Mammary epithelial cell (primary cell): ENCODE data around the gene ADGB.

Experiments used
- CTCF ChIP-seq, 2 donors: IDR thresholded peaks in 1 of 2; conservative IDR thresholded peaks in 1 of 2; 2 replicates each; pipeline ENCODE4 v1.5.1; 2011 to 2012; ENCODE audit warnings: inconsistent platforms in 2 of 2, low read length in 2 of 2, mild to moderate bottlenecking in 2 of 2, control low read depth in 1 of 2, low read depth in 1 of 2; ENCODE audit not compliant: insufficient read depth in 1 of 2; ENCODE audit errors: extremely low read depth in 1 of 2
- EZH2 ChIP-seq: IDR thresholded peaks from 2 replicates; pipeline ENCODE4 v1.6.1; 2012; ENCODE audit warnings: low read length, inconsistent platforms, borderline replicate concordance

- TF ChIP-seq CTCF (conservative IDR thresholded peaks at IDR 0.05 in 1 of 2, IDR thresholded peaks at IDR 0.05 in 1 of 2; ENCODE audit: extremely low read depth in 1 of 2, insufficient read depth in 1 of 2, low read depth in 1 of 2, low read length in 2 of 2) (no peak), EZH2 (no peak)
Observed at GRCh38 chr6:146813554-146813953, 214.8 kb downstream of the ADGB start.
